SK-N-SH (cell line): ENCODE results near the gene ARL3.
A peak's percentile ranks its signal among the peaks of the same experiment; 100 is the strongest.

ENCODE experiments used
- CHD2 ChIP-seq: fragments of 150-350 bp; IDR thresholded peaks from 2 replicates; pipeline ENCODE4 v1.6.1; 2018; ENCODE audit warnings: low read length; ENCODE audit not compliant: partially characterized antibody
- CTCF ChIP-seq: fragments of 200-600 bp; sonication (generic); IDR thresholded peaks from 2 replicates; pipeline ENCODE4 v1.6.1; 2017; ENCODE audit warnings: antibody characterized with exemption, mild to moderate bottlenecking, moderate library complexity
- EP300 ChIP-seq, 2 experiments: IDR thresholded peaks; 2 replicates each; pipeline versions ENCODE4 v1.4.0 to v1.6.1; 2012; ENCODE audit warnings: borderline replicate concordance in 1 of 2, low read depth in 1 of 2, low read length in 1 of 2
- EZH2phosphoT487 ChIP-seq: fragments of 200-600 bp; sonication (generic); IDR thresholded peaks from 2 replicates; pipeline ENCODE4 v1.6.1; 2017; ENCODE audit warnings: low read depth, mixed run types, mild to moderate bottlenecking, antibody characterized with exemption, moderate library complexity, borderline replicate concordance
- FOXM1 ChIP-seq: IDR thresholded peaks from 2 replicates; pipeline ENCODE4 v1.4.0; 2012; ENCODE audit warnings: low read depth, mild to moderate bottlenecking
- JUND ChIP-seq: IDR thresholded peaks from 2 replicates; pipeline ENCODE4 v1.4.0; 2012
- MAX ChIP-seq: IDR thresholded peaks from 2 replicates; pipeline ENCODE4 v1.4.0; 2012; ENCODE audit warnings: low read depth
- POLR2AphosphoS5 ChIP-seq: IDR thresholded peaks from 2 replicates; pipeline ENCODE4 v1.6.1; 2012; ENCODE audit warnings: low read depth, low read length
- RAD21 ChIP-seq: IDR thresholded peaks from 2 replicates; pipeline ENCODE4 v1.6.1; 2012; ENCODE audit warnings: mild to moderate bottlenecking, low read length
- RCOR1 ChIP-seq: fragments of 150-350 bp; IDR thresholded peaks from 2 replicates; pipeline ENCODE4 v1.6.1; 2017; ENCODE audit warnings: antibody characterized with exemption, low read length
- TEAD4 ChIP-seq: IDR thresholded peaks from 2 replicates; pipeline ENCODE4 v1.4.0; 2012; ENCODE audit warnings: mild to moderate bottlenecking, borderline replicate concordance; ENCODE audit not compliant: insufficient read depth
- YY1 ChIP-seq: IDR thresholded peaks from 2 replicates; pipeline ENCODE4 v1.4.0; 2012; ENCODE audit warnings: low read depth, mild to moderate bottlenecking
- ZBTB33 ChIP-seq: IDR thresholded peaks from 2 replicates; pipeline ENCODE4 v1.4.0; 2012; ENCODE audit warnings: low read depth, borderline replicate concordance

- TF ChIP-seq CTCF (peak; percentile 89), RAD21 (peak; percentile 90), POLR2AphosphoS5 (no peak), EZH2phosphoT487 (no peak), ZBTB33 (no peak), MAX (no peak), JUND (no peak), TEAD4 (no peak), CHD2 (peak; percentile 27), EP300 (IDR thresholded peaks at IDR 0.05; ENCODE audit: borderline replicate concordance in 1 of 2, low read depth in 1 of 2, low read length in 1 of 2) (no peak), YY1 (no peak), RCOR1 (no peak), FOXM1 (no peak)
These were observed 15.1 kb upstream of the ARL3 start for GRCh38 chr10:102729029-102730026.
